NCI-H2029 (cell line): ENCODE results near the gene MYO18B.

Experiments used
- DNase-seq: peaks from one replicate; lab custom pipeline; 2025; lab: John Stamatoyannopoulos, UW

Gene MYO18B

GRCh38 chr22:25777411-25777810 lies 35.4 kb downstream of the MYO18B start:
- DNase-seq, result no peak

GRCh38 chr22:25777870-25778269 lies 35.9 kb downstream of the MYO18B start:
- no peak for DNase-seq

- no peak for DNase-seq
Measured at GRCh38 chr22:25779426-25779825, 37.4 kb downstream of the MYO18B start.

GRCh38 chr22:25779890-25780289 lies 37.9 kb downstream of the MYO18B start:
- no peak for DNase-seq

- no peak for DNase-seq
Measured at GRCh38 chr22:25780673-25781072, 38.7 kb downstream of the MYO18B start.

GRCh38 chr22:25781801-25782200 lies 39.8 kb downstream of the MYO18B start:
- DNase-seq, result no peak

- no peak for DNase-seq
Measured at GRCh38 chr22:25782831-25783230, 40.8 kb downstream of the MYO18B start.

- DNase-seq, result no peak
Measured at GRCh38 chr22:25783856-25784255, 41.9 kb downstream of the MYO18B start.

GRCh38 chr22:25786165-25786564 lies 44.2 kb downstream of the MYO18B start:
- no peak for DNase-seq

- no peak for DNase-seq
Measured at GRCh38 chr22:25791556-25791955, 49.6 kb downstream of the MYO18B start.

- no peak for DNase-seq
Measured at GRCh38 chr22:25795478-25795877, 53.5 kb downstream of the MYO18B start.

- DNase-seq, result no peak
Measured at GRCh38 chr22:25797498-25798290, 55.7 kb downstream of the MYO18B start.

- no peak for DNase-seq
Measured at GRCh38 chr22:25800766-25801165, 58.8 kb downstream of the MYO18B start.

- no peak for DNase-seq
Measured at GRCh38 chr22:25802018-25802417, 60.0 kb downstream of the MYO18B start.

GRCh38 chr22:25804676-25805075 lies 62.7 kb downstream of the MYO18B start:
- no peak for DNase-seq

- DNase-seq, result no peak
Measured at GRCh38 chr22:25806579-25806978, 64.6 kb downstream of the MYO18B start.

- DNase-seq, result no peak
Measured at GRCh38 chr22:25814685-25815084, 72.7 kb downstream of the MYO18B start.

- DNase-seq, result no peak
Measured at GRCh38 chr22:25815561-25815960, 73.6 kb downstream of the MYO18B start.

- no peak for DNase-seq
Measured at GRCh38 chr22:25816522-25817059, 74.6 kb downstream of the MYO18B start.

- DNase-seq, result no peak
Measured at GRCh38 chr22:25817092-25817943, 75.3 kb downstream of the MYO18B start.

- no peak for DNase-seq
Measured at GRCh38 chr22:25818541-25818940, 76.6 kb downstream of the MYO18B start.

- DNase-seq, result no peak
Measured at GRCh38 chr22:25822344-25822743, 80.4 kb downstream of the MYO18B start.

- no peak for DNase-seq
Measured at GRCh38 chr22:25823276-25823675, 81.3 kb downstream of the MYO18B start.
